Measurements from ENCODE around the gene XIST.
"Not testable (repeated sequence)": the region's sequence is repeated elsewhere in the genome, so short reads cannot be mapped to it uniquely, and the experiment has no call there.

Gene XIST

GRCh38 chrX:73838123-73838522 is 14.4 kb downstream of the XIST start:
- DNase-seq = no peak

GRCh38 chrX:73836956-73837477 is 15.5 kb downstream of the XIST start:
- no peak for DNase-seq

- no peak for DNase-seq
Observed at GRCh38 chrX:73834219-73834618, 18.3 kb downstream of the XIST start.

GRCh38 chrX:73832319-73832718 is 20.2 kb downstream of the XIST start:
- DNase-seq = no peak

GRCh38 chrX:73831500-73831899 is 21.0 kb downstream of the XIST start:
- DNase-seq = no peak

GRCh38 chrX:73830489-73831414 is 21.8 kb downstream of the XIST start:
- DNase-seq = no peak

GRCh38 chrX:73829890-73830466 is 22.5 kb downstream of the XIST start:
- no peak for DNase-seq

GRCh38 chrX:73828080-73828720 is 24.3 kb downstream of the XIST start:
- no peak for DNase-seq

- no peak for DNase-seq
Observed at GRCh38 chrX:73827406-73827805, 25.1 kb downstream of the XIST start.

GRCh38 chrX:73826996-73827395 is 25.5 kb downstream of the XIST start:
- no peak for DNase-seq

- no peak for DNase-seq
Observed at GRCh38 chrX:73825569-73825968, 26.9 kb downstream of the XIST start.

GRCh38 chrX:73823473-73824004 is 29.0 kb downstream of the XIST start:
- DNase-seq = no peak

- DNase-seq = no peak
Observed at GRCh38 chrX:73822775-73823174, 29.7 kb downstream of the XIST start.

- DNase-seq = no peak
Observed at GRCh38 chrX:73821921-73822559, 30.5 kb downstream of the XIST start.

GRCh38 chrX:73819864-73820558 is 32.5 kb downstream of the XIST start:
- not testable (repeated sequence) for DNase-seq

- no peak for DNase-seq
Observed at GRCh38 chrX:73818200-73819116, 34.1 kb downstream of the XIST start.

GRCh38 chrX:73817393-73818199 is 34.9 kb downstream of the XIST start:
- no peak for DNase-seq

- DNase-seq = no peak
Observed at GRCh38 chrX:73812256-73812655, 40.3 kb downstream of the XIST start.

- DNase-seq = not testable (repeated sequence)
Observed at GRCh38 chrX:73804109-73804508, 48.4 kb downstream of the XIST start.

- DNase-seq = no peak
Observed at GRCh38 chrX:73799888-73800287, 52.6 kb downstream of the XIST start.

All from stimulated activated CD4-positive, alpha-beta T cell treated with anti-CD3 and anti-CD28 coated beads, Interleukin-4, amount 100 ng/mL, for 24 hours (primary cell).